Right lobe of liver (tissue), 6 donors: ENCODE results near the gene CTCFL. TPM values are rescaled to one million over a fixed set of nuclear protein-coding genes. Genes with fewer than 3 reads are reported as not detected.

Source experiments
- ATAC-seq, 4 donors: fragments of 200-7000 bp; cut with Tn5 transposase; one replicate each; pipeline ENCODE4 v1.9.1; 2020; ENCODE audit warnings: mild to moderate bottlenecking in 4 of 4, moderate library complexity in 4 of 4
- DNase-seq, 3 donors: peaks; one replicate each; pipeline ENCODE4 v3.0.0-alpha.2; 2020
- H3K27ac ChIP-seq, 3 donors: fragments of 200-600 bp; one replicate each; pipeline ENCODE4 v1.8.0; 2022
- H3K27me3 ChIP-seq, 2 donors: fragments of 200-600 bp; one replicate each; pipeline ENCODE4 v1.8.0; 2022
- H3K36me3 ChIP-seq, 4 donors: fragments of 200-600 bp; sonication (generic) in 1 of 4; one replicate each; pipeline versions ENCODE4 v1.5.1 to v1.8.0; 2017 to 2022; ENCODE audit warnings: control low read depth in 1 of 4
- H3K4me1 ChIP-seq, 4 donors: fragments of 200-600 bp; sonication (generic) in 1 of 4; one replicate each; pipeline versions ENCODE4 v1.5.1 to v1.8.0; 2017 to 2022; ENCODE audit warnings: control low read depth in 1 of 4
- H3K4me3 ChIP-seq, 3 donors: fragments of 200-600 bp; one replicate each; pipeline ENCODE4 v1.8.0; 2022
- H3K9me3 ChIP-seq, 4 donors: fragments of 200-600 bp; sonication (generic) in 1 of 4; one replicate each; pipeline versions ENCODE4 v1.5.1 to v1.8.0; 2017 to 2022; ENCODE audit warnings: control low read depth in 1 of 4
- POLR2A ChIP-seq: fragments of 450-650 bp; IDR thresholded peaks from one replicate; pipeline ENCODE4 v1.6.1; 2017; ENCODE audit warnings: antibody characterized with exemption, mild to moderate bottlenecking
- whole genome bisulfite sequencing: methylation state at CpG from one replicate; pipeline ENCODE4 v1.1.6; 2018; ENCODE audit warnings: low coverage, low lambda C conversion rate; ENCODE audit not compliant: insufficient coverage; ENCODE audit errors: missing lambda C conversion rate; 5-methylcytosine and 5-hydroxymethylcytosine counted together
- intact Hi-C, 2 donors: fragments of 100-400 bp; cut with DNase I; formaldehyde crosslinking; loops; one replicate each; pipeline versions ENCODE4 v1.11.2 to v1.14.1; 2022
- total RNA-seq, 6 experiments: library from RNA; depleted of rRNA in 2 of 6; stranded (reverse); fragments of >200 nt in 2 of 6; fragmentation: NEBNext Ultra II Directional in 3 of 6; extraction: Animal tissue kit (Norgen Biotek cat#: 25700) in 3 of 6; gene quantifications; one replicate each; pipeline versions ENCODE4 v1.1.0 to v1.2.4, GENCODE V29; 2016 to 2023
- TF ChIP-seq, protein P1 (sequence below), 4 donors: fragments of 200-600 bp in 3 of 4; fragments of 450-650 bp in 1 of 4; IDR thresholded peaks; one replicate each; pipeline versions ENCODE4 v1.5.1 to v1.8.0; 2016 to 2022; ENCODE audit warnings: antibody characterized with exemption in 4 of 4, mild to moderate bottlenecking in 2 of 4
- donor health status: DM: no; HTN: yes; CAD: no.
- donor health status: DM: no; HTN: no; CAD: no.
- donor health status: DM: no; HTN: no; CAD: no.
- donor health status: DM: no; HTN: yes; CAD: no.
- donor health status: DM: no; HTN: yes; CAD: no.

Gene CTCFL
- total RNA-seq, 6 experiments from 2014 or later = 0.09 to 0.50 (median 0.33) TPM; not detected in 2

DNA sequence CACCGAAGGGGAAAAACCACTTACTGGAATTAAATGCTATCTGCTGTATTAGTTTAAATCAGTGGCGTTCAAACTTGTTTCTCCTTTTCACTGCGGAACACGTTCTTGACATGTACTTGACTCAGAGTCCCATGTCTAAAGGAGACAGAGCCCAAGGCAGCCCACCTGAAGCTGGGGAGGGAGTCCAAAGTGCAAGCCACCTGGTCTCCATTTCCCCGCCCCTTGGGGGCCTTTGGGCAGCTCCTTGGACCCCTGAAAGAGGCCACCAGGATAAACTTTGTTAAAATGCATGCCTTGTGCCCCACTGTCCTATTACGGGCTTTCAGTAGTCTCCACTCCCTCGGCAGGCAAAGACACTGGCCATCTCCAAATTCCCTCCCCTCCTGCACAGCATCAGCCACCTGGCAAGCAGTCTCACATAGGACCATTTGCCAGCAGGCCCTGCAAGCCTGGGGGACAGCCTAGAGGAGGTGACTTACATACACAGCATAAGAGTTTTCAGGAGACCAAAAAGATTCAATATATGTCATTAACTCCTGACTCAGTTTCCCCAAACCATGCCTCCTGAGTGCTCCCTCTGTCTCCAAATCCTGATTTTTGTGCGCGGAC is 42.6 kb upstream of the CTCFL start:
- peaks cover 0 to 33% (median 17%) of the 10 kb centered on the region in 4 donors for H3K36me3 ChIP-seq
- peak; percentile 0 to 40 (median 4) for ATAC-seq
- no peak overlapping the region for H3K4me3 ChIP-seq
- DNase-seq = peak in 2 of 3 donors; percentile 83 to 88
- 36% methylated on average over 3 of the region's 9 CpGs for WGBS
- no peaks in the 10 kb centered on the region for H3K9me3 ChIP-seq
- no peaks in the 10 kb centered on the region for H3K27me3 ChIP-seq
- intact Hi-C loops = no loop called here
- peak overlapping the region; percentile 69 to 96 (median 80) for H3K27ac ChIP-seq
- peak; percentile 12 for TF ChIP-seq POLR2A
- TF ChIP-seq, protein P1, sequence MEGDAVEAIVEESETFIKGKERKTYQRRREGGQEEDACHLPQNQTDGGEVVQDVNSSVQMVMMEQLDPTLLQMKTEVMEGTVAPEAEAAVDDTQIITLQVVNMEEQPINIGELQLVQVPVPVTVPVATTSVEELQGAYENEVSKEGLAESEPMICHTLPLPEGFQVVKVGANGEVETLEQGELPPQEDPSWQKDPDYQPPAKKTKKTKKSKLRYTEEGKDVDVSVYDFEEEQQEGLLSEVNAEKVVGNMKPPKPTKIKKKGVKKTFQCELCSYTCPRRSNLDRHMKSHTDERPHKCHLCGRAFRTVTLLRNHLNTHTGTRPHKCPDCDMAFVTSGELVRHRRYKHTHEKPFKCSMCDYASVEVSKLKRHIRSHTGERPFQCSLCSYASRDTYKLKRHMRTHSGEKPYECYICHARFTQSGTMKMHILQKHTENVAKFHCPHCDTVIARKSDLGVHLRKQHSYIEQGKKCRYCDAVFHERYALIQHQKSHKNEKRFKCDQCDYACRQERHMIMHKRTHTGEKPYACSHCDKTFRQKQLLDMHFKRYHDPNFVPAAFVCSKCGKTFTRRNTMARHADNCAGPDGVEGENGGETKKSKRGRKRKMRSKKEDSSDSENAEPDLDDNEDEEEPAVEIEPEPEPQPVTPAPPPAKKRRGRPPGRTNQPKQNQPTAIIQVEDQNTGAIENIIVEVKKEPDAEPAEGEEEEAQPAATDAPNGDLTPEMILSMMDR (IDR thresholded peaks at IDR 0.05) = no peak
- H3K4me1 ChIP-seq = peaks cover 0 to 40% (median 9%) of the 10 kb centered on the region in 4 donors

DNA sequence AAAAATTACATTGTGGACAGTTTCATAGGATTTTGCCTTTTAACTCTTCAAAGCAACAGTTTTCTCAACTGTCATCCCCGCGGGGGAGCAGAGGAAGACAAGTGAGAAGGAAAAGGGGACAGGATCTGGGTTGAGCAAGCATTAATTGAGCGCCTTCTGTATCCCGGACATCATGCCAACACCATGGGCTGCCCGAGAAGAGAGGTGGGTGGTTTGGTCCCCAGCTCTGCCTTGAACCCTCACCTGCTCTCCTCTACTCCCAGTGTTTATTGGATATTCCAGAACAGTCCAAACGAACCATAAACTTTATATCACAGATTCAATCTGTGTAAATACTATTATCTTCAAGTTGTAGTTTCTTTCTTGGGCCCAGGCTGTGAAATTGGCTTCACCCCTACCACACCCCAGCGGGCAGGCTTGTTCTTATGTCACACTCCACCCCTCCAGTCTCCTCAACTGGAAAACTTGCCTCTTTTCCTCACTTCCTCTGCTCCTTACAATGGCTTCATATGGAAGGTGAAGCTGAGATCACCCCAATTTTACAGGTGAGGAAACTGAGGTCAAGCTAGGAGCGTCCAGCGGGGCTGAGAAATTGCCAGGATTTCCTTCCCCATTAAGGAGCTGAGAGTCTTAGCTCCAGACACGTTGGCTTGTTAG is 42.0 kb upstream of the CTCFL start:
- peak in 2 of 3 donors; percentile 70 to 76 for DNase-seq
- Histone ChIP-seq H3K4me3 (no peak overlapping the region), H3K4me1 (peaks cover 0 to 40% (median 9%) of the 10 kb centered on the region in 4 donors), H3K27ac (peak overlapping the region; percentile 69 to 96 (median 80)), H3K9me3 (no peaks in the 10 kb centered on the region), H3K36me3 (peaks cover 0 to 39% (median 20%) of the 10 kb centered on the region in 4 donors), H3K27me3 (no peaks in the 10 kb centered on the region)
- peak; percentile 1 to 20 (median 2) for ATAC-seq
- WGBS = 25% methylated on average over 10 of the region's 10 CpGs
- TF ChIP-seq, protein P1 (IDR thresholded peaks at IDR 0.05) = no peak
- peak; percentile 29 for TF ChIP-seq POLR2A
- intact Hi-C loops = no loop called here

DNA sequence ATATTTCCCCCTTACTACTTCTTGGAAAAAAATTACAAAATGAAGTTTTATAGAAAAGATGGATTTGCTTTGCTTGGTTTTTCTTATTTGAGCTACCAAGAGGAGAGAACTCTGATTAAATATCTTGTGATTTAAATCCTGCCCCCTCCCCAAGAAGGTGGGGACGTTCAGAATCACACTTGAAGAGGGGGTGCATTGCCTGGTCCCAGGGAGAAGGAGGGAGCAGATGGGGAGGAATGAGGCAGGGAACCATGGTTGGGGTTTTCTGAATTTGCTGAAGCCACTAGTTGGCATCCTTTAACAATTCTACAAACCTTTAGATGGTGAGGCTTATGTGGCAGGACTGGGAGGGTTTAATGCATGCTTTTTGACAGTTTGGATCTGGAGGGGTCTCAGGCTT is 41.5 kb upstream of the CTCFL start:
- no peak overlapping the region for H3K4me3 ChIP-seq
- H3K27ac ChIP-seq = peak overlapping the region in 2 of 3 donors; percentile 80 to 96
- peaks cover 0 to 44% (median 23%) of the 10 kb centered on the region in 4 donors for H3K36me3 ChIP-seq
- peaks cover 0 to 40% (median 9%) of the 10 kb centered on the region in 4 donors for H3K4me1 ChIP-seq
- ATAC-seq (peak in 3 of 4 donors; percentile 0 to 25 (median 1)), DNase-seq (peak in 1 of 3 donors; percentile 65)
- 0% methylated on average over 1 of the region's 1 CpG for WGBS
- TF ChIP-seq POLR2A = peak; percentile 43
- TF ChIP-seq, protein P1 (IDR thresholded peaks at IDR 0.05) = peak in 1 of 4 donors; percentile 7
- H3K27me3 ChIP-seq = no peaks in the 10 kb centered on the region
- no peaks in the 10 kb centered on the region for H3K9me3 ChIP-seq
- intact Hi-C loops = no loop called here

DNA sequence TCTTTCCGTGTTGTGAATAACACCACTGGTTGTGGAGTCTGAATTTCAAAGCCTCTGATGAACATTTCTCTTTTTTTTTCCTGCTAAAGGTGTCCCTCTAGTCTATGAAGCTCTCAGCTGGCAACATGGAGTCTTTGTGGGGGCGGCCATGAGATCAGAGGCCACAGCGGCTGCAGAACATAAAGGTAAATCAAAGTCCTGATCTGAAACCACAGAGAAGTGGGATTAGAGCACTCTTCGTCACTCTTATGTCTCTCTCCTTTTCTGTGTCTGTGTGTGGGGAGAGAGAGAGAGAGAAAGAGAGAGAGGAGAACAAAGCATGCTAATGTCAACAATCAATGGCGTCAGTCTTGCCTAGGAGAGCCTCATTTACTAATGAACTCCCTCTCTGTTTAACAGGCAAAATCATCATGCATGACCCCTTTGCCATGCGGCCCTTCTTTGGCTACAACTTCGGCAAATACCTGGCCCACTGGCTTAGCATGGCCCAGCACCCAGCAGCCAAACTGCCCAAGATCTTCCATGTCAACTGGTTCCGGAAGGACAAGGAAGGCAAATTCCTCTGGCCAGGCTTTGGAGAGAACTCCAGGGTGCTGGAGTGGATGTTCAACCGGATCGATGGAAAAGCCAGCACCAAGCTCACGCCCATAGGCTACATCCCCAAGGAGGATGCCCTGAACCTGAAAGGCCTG is 40.2 kb upstream of the CTCFL start:
- intact Hi-C loops = no loop called here
- peak in 2 of 3 donors; percentile 55 to 58 for DNase-seq
- Histone ChIP-seq H3K36me3 (peaks cover 0 to 49% (median 25%) of the 10 kb centered on the region in 4 donors), H3K9me3 (no peaks in the 10 kb centered on the region), H3K4me3 (peak overlapping the region in 2 of 3 donors; percentile 62 to 66), H3K27ac (peak overlapping the region in 2 of 3 donors; percentile 96 to 98), H3K4me1 (peaks cover 0 to 36% (median 12%) of the 10 kb centered on the region in 4 donors), H3K27me3 (no peaks in the 10 kb centered on the region)
- TF ChIP-seq, protein P1 (IDR thresholded peaks at IDR 0.05) = no peak
- TF ChIP-seq POLR2A = peak; percentile 36
- WGBS = 55% methylated on average over 8 of the region's 11 CpGs
- peak in 2 of 4 donors; percentile 0 for ATAC-seq
